ENCODE data around the gene AQP3.

DNA sequence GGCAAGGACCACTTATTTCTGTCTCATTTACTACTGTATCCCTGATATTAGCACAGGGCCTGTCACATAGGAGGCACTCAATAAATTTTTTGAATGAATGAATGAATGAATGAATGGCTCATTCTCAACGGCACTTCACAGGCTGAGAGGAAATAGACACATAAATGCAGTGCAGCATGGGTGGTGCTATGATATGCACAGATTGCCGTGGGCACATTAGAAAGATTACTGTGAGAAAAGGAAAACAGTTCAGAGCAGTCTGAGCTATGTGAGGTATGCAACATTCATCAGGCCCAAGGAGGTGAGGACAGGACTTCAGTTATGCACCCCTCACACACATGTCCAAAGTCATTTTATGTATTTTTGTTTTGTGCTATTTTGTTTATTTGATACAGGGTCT is 32.7 kb upstream of the AQP3 start:
- no peak for TF ChIP-seq SOX6 (IDR thresholded peaks at IDR 0.05)
- TF ChIP-seq ZNF76 (CRISPR knock-in tag; IDR thresholded peaks at IDR 0.05; ENCODE audit: borderline replicate concordance), result no peak
- TF ChIP-seq SMAD3 (CRISPR knock-in tag; conservative IDR thresholded peaks at IDR 0.05), result no peak
- no peak for TF ChIP-seq PHF21A (IDR thresholded peaks at IDR 0.05; ENCODE audit: borderline replicate concordance, low read depth)
- TF ChIP-seq, protein P1, sequence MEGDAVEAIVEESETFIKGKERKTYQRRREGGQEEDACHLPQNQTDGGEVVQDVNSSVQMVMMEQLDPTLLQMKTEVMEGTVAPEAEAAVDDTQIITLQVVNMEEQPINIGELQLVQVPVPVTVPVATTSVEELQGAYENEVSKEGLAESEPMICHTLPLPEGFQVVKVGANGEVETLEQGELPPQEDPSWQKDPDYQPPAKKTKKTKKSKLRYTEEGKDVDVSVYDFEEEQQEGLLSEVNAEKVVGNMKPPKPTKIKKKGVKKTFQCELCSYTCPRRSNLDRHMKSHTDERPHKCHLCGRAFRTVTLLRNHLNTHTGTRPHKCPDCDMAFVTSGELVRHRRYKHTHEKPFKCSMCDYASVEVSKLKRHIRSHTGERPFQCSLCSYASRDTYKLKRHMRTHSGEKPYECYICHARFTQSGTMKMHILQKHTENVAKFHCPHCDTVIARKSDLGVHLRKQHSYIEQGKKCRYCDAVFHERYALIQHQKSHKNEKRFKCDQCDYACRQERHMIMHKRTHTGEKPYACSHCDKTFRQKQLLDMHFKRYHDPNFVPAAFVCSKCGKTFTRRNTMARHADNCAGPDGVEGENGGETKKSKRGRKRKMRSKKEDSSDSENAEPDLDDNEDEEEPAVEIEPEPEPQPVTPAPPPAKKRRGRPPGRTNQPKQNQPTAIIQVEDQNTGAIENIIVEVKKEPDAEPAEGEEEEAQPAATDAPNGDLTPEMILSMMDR (IDR thresholded peaks at IDR 0.05 in 2 of 3, conservative IDR thresholded peaks at IDR 0.05 in 1 of 3; ENCODE audit: insufficient read depth in 2 of 3, low read depth in 1 of 3, low read length in 3 of 3), result no peak
- no peak for TF ChIP-seq ZNF121 (CRISPR knock-in tag; conservative IDR thresholded peaks at IDR 0.05)
- TF ChIP-seq KLF13 (tag; IDR thresholded peaks at IDR 0.05; ENCODE audit: borderline replicate concordance, low read depth), result no peak
- TF ChIP-seq ZNF263 (CRISPR knock-in tag; IDR thresholded peaks at IDR 0.05; ENCODE audit: borderline replicate concordance), result no peak
- no peak for TF ChIP-seq FOXK1 (CRISPR knock-in tag; IDR thresholded peaks at IDR 0.05; ENCODE audit: borderline replicate concordance)
- peak; percentile 65; the same call in 1 of the 2 replicates for TF ChIP-seq ZNF24 (IDR thresholded peaks at IDR 0.05)
- TF ChIP-seq RNF2 (IDR thresholded peaks at IDR 0.05), result no peak
- TF ChIP-seq PHF8 (IDR thresholded peaks at IDR 0.05; ENCODE audit: borderline replicate concordance, low read length), result no peak
- no peak for TF ChIP-seq ZNF57 (CRISPR knock-in tag; IDR thresholded peaks at IDR 0.05)
- no peak for TF ChIP-seq POLR2A (conservative IDR thresholded peaks at IDR 0.05)

Measured in K562 (cell line).